Measurements from ENCODE around the gene CBFA2T3. TPM values are rescaled to one million over a fixed set of nuclear protein-coding genes. Genes with fewer than 3 reads are reported as not detected.
A peak's percentile ranks its signal among the peaks of the same experiment; 100 is the strongest.
"Not testable (repeated sequence)": the region's sequence is repeated elsewhere in the genome, so short reads cannot be mapped to it uniquely, and the experiment has no call there.

The CBFA2T3 gene
- total RNA-seq, 2 experiments from 2014 or later = not detected

DNA sequence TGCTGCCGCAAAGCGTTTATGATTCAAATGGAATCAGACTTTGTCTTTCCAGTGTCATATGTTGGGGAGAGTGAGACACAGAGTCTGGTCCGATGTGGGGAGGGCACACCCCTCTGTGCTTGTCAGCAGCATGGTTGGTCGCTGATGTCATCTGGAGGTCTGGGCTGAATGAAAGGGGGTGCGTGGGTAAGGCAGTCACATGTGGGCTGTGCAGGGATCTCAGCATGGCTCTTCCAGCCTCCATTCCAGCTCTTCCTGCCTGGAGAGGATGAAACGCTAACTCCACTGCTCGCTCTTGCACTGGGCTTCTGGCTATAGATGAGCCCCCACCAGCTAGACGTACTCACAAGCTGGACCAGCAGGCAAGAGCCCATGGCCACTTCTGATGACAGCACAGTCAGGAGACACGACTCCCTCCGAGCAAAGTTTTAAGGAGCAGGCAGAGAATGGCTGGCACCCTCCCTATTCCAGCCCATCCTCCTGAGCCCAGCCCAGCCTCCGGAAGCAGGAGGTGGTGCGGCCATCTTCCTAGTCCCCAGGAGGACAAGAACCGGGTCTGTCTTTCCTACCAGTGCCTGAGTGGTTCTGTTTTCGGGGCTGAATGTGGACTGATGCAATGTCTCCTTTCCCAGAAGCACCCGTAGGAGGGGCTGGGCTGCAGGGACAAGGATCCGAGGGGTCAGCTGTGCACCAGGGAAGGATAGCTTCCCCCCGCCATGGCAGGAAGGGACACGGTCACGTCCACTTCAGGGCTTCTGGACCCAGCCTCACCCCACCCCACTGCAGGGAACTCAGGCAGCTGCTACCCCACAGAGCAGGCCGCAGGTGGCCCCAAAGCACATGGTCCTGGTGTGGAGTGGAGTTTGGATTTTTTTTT lies 41.5 kb upstream of the CBFA2T3 start:
- POLR2A ChIA-PET = no interaction called here
- no peak overlapping the region for H3K4me3 Mint-ChIP-seq
- H3K36me3 Mint-ChIP-seq (ENCODE audit: low read depth) = peaks cover 4% of the 10 kb centered on the region
- no peak overlapping the region for H3K27ac Mint-ChIP-seq
- no peak for DNase-seq
- H3K4me1 Mint-ChIP-seq = peaks cover 9% of the 10 kb centered on the region
- CTCF ChIA-PET = interaction anchor here (0.9 kb wide), 1 partner anchor 15 kb away, joined by 4 read pairs; no protein-coding TSS in a partner anchor
- H3K9me3 Mint-ChIP-seq = peaks cover 17% of the 10 kb centered on the region
- no peaks in the 10 kb centered on the region for H3K27me3 Mint-ChIP-seq

GRCh38 chr16:89017543-89018281 lies 40.7 kb upstream of the CBFA2T3 start:
- H3K27ac Mint-ChIP-seq = no peak overlapping the region
- no peaks in the 10 kb centered on the region for H3K36me3 Mint-ChIP-seq (ENCODE audit: low read depth)
- H3K27me3 Mint-ChIP-seq = no peaks in the 10 kb centered on the region
- CTCF ChIA-PET = interaction anchor here (0.9 kb wide), 1 partner anchor 14 kb away, joined by 4 read pairs; no protein-coding TSS in a partner anchor
- H3K4me1 Mint-ChIP-seq = peaks cover 6% of the 10 kb centered on the region
- no peak overlapping the region for H3K4me3 Mint-ChIP-seq
- DNase-seq = no peak
- H3K9me3 Mint-ChIP-seq = peaks cover 11% of the 10 kb centered on the region
- POLR2A ChIA-PET = no interaction called here

DNA sequence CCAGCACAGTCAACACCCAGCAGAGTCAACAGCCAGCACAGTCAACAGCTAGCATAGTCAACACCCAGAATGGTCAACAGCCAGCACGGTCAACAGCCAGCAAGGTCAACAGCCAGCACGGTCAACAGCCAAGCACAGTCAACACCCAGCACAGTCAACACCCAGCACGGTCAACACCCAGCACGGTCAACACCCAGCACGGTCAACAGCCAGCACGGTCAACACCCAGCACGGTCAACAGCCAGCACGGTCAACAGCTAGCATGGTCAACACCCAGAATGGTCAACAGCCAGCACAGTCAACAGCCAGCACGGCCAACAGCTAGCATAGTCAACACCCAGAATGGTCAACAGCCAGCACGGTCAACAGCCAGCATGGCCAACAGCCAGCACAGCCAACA lies 39.6 kb upstream of the CBFA2T3 start:
- H3K27me3 Mint-ChIP-seq; H3K27ac Mint-ChIP-seq; CTCF ChIA-PET; DNase-seq; H3K36me3 Mint-ChIP-seq (ENCODE audit: low read depth); H3K9me3 Mint-ChIP-seq; POLR2A ChIA-PET; H3K4me1 Mint-ChIP-seq; H3K4me3 Mint-ChIP-seq: not testable (repeated sequence)

DNA sequence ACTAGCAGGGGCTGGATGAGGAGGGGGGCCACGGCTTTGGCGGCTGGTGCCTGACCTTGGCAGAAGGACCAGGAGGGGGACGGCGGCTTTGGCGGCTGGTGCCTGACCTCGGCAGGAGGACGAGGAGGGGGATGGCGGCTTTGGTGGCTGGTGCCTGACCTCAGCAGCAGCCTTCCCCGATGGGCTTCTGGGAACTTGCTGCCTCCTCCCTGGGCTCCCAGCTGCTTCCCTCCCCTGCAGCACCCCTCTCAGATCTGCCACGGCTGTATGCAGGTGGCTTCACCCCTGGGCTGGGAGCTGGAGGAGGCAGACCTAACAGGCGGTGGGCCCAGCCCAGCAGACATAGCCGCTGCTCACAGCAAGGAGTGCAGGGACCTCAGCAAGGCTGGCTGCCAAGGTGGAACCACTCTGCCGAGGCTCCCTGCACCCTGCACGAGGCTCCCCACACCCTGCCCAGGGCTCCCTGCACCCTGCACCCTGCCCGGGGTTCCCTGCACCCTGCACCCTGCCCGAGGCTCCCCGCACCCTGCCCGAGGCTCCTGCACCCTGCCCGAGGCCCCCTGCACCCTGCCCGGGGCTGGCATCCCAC lies 38.4 kb upstream of the CBFA2T3 start:
- Mint-ChIP-seq H3K9me3 (peaks cover 8% of the 10 kb centered on the region), H3K27me3 (no peaks in the 10 kb centered on the region), H3K4me1 (peaks cover 3% of the 10 kb centered on the region), H3K4me3 (no peak overlapping the region), H3K27ac (no peak overlapping the region), H3K36me3 (ENCODE audit: low read depth) (no peaks in the 10 kb centered on the region)
- CTCF ChIA-PET = no interaction called here
- no peak for DNase-seq
- POLR2A ChIA-PET = no interaction called here

- H3K27ac Mint-ChIP-seq = no peak overlapping the region
- DNase-seq = no peak
- ChIA-PET POLR2A (no interaction called here), CTCF (no interaction called here)
- peaks cover 8% of the 10 kb centered on the region for H3K9me3 Mint-ChIP-seq
- no peaks in the 10 kb centered on the region for H3K4me1 Mint-ChIP-seq
- no peak overlapping the region for H3K4me3 Mint-ChIP-seq
- no peaks in the 10 kb centered on the region for H3K36me3 Mint-ChIP-seq (ENCODE audit: low read depth)
- H3K27me3 Mint-ChIP-seq = no peaks in the 10 kb centered on the region
Observed at GRCh38 chr16:89014403-89015230, 37.6 kb upstream of the CBFA2T3 start.

- Mint-ChIP-seq H3K27ac (no peak overlapping the region), H3K9me3 (peaks cover 8% of the 10 kb centered on the region), H3K27me3 (peaks cover 1% of the 10 kb centered on the region), H3K36me3 (ENCODE audit: low read depth) (no peaks in the 10 kb centered on the region), H3K4me3 (no peak overlapping the region), H3K4me1 (no peaks in the 10 kb centered on the region)
- POLR2A ChIA-PET = no interaction called here
- DNase-seq = no peak
- CTCF ChIA-PET = no interaction called here
Observed at GRCh38 chr16:89013692-89014402, 36.8 kb upstream of the CBFA2T3 start.

DNA sequence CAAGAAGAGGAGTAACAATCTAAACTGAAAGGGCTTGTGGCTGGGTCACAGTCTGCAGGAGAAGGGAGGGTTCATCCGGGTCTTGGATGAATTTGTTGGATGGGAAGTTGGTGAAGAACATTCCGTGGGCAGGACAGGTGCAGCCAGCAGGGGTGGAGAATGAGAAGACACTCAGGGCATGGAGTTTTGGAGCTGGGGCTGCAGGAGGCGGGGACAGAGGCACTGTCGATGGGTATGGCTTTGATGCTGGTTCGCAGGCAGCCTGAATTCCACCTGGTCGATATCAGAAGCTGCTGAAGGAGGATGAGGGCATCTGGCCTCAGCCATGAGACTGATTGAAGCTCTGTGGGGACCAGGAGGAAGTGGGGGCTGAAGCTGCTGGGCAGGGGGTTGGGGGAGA lies 36.1 kb upstream of the CBFA2T3 start:
- Mint-ChIP-seq H3K4me1 (no peaks in the 10 kb centered on the region), H3K36me3 (ENCODE audit: low read depth) (no peaks in the 10 kb centered on the region), H3K27me3 (peaks cover 1% of the 10 kb centered on the region), H3K9me3 (peaks cover 8% of the 10 kb centered on the region), H3K4me3 (no peak overlapping the region), H3K27ac (no peak overlapping the region)
- ChIA-PET POLR2A (no interaction called here), CTCF (no interaction called here)
- no peak for DNase-seq

DNA sequence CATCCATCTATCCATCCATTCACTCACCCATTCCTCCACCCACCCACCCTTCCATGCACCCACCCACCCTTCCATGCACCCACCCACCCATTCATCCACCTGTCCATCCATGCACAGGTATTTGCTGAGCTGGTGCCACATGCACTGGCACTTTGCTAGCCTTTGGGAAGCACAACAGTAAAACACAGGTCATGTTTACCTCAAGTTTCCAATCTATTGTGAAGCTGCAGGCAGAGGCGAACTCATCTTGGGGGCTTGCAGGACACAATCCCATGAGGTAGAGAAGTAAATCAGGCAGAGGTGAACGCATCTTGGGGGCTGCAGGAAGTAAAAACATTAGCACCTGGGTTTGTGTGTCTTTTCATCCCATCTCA lies 35.6 kb upstream of the CBFA2T3 start:
- no peaks in the 10 kb centered on the region for H3K36me3 Mint-ChIP-seq (ENCODE audit: low read depth)
- DNase-seq = no peak
- POLR2A ChIA-PET = no interaction called here

DNA sequence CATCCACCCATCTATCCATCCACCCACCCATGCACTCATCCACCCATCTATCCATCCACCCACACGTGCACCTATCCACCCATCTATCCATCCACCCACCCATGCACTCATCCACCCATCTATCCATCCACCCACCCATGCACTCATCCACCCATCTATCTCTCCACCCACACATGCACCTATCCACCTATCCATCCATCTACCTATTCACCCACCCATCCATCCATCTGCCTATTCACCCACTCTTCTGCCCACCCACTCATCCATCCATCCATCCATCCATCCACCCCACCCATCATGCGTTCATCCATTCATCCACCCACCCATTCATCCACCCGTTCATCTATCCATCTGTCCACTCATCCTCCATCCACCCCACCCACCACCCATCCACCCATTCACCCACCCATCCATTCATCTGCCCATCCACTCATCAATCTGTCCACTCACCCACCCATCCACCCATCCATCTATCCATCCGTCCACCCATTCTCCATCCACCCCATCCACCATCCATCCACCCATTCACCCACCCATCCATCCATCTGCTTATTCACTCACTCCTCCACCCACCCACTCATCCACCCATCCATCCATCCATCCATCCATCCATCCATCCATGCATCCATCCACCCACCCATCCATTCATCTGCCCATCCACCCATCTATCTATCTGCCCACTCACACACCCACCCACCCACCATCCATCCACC lies 35.1 kb upstream of the CBFA2T3 start:
- Mint-ChIP-seq H3K4me1 (no peaks in the 10 kb centered on the region), H3K4me3 (no peak overlapping the region), H3K27me3 (peaks cover 1% of the 10 kb centered on the region), H3K9me3 (peaks cover 8% of the 10 kb centered on the region), H3K27ac (no peak overlapping the region), H3K36me3 (ENCODE audit: low read depth) (no peaks in the 10 kb centered on the region)
- no peak for DNase-seq
- POLR2A ChIA-PET = no interaction called here
- CTCF ChIA-PET = no interaction called here

More for the DNA sequence above, 35.6 kb upstream of the CBFA2T3 start:
- H3K4me1 Mint-ChIP-seq = no peaks in the 10 kb centered on the region
- no peak overlapping the region for H3K4me3 Mint-ChIP-seq
- peaks cover 1% of the 10 kb centered on the region for H3K27me3 Mint-ChIP-seq
- no peak overlapping the region for H3K27ac Mint-ChIP-seq
- peaks cover 8% of the 10 kb centered on the region for H3K9me3 Mint-ChIP-seq
- CTCF ChIA-PET = no interaction called here

GRCh38 chr16:89010210-89010925 lies 33.4 kb upstream of the CBFA2T3 start:
- no peak overlapping the region for H3K4me3 Mint-ChIP-seq
- ChIA-PET POLR2A (no interaction called here), CTCF (no interaction called here)
- peaks cover 1% of the 10 kb centered on the region for H3K27me3 Mint-ChIP-seq
- no peak overlapping the region for H3K27ac Mint-ChIP-seq
- H3K36me3 Mint-ChIP-seq (ENCODE audit: low read depth) = no peaks in the 10 kb centered on the region
- H3K9me3 Mint-ChIP-seq = no peaks in the 10 kb centered on the region
- H3K4me1 Mint-ChIP-seq = no peaks in the 10 kb centered on the region
- DNase-seq = no peak

DNA sequence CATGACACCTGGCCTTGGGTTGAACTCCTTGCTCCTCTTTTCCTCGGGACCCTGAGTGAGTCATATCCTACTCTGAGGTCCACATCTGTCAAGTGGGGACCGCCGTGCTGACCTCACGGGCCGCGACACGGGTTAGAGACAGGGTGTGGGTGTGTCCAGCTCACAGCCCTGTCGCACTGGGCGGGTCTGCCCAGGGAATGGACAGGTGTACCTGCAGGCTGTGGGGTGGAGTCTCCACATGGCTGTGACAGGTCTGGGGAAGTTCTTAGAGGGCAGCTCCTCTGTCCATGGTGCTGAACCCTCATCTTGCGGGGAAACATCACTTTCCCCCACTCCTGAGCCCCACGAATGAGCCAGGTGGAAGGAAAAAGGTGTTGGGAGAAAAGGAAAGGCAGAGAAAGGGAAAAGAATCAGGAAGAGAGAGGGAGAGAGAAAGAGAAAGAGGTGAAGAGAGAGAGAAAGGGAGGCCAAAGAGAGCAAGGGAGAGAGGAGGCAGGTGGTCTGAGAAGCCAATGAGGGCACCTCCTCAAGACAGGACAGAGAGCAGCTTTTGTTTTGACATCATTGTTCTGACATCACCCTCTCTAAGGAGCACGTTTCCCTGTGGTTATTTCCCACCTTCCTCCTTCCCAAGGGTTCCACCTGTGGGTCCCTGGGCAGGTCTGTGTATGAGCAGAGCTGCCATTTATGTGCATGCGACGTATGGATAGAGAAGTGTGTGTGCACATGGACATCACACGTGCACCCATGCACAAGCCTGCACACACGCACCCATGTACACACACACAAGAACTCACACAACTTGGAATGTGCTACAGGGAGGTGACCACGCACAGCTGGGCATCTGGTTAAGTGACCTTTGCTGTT lies 32.6 kb upstream of the CBFA2T3 start:
- no peaks in the 10 kb centered on the region for H3K4me1 Mint-ChIP-seq
- ChIA-PET CTCF (no interaction called here), POLR2A (no interaction called here)
- H3K27me3 Mint-ChIP-seq = peaks cover 5% of the 10 kb centered on the region
- no peaks in the 10 kb centered on the region for H3K9me3 Mint-ChIP-seq
- no peak overlapping the region for H3K4me3 Mint-ChIP-seq
- no peak overlapping the region for H3K27ac Mint-ChIP-seq
- DNase-seq = peak; percentile 54
- no peaks in the 10 kb centered on the region for H3K36me3 Mint-ChIP-seq (ENCODE audit: low read depth)

Data from activated CD4-positive, alpha-beta T cell treated with anti-CD3 and anti-CD28 coated beads, Interleukin-2, amount 10 ng/mL, durations not matched to agents 7 days and 5 days (primary cell).